Measurements from ENCODE around the gene MTMR12. TPM values are rescaled to one million over a fixed set of nuclear protein-coding genes. Genes with fewer than 3 reads are reported as not detected.

MTMR12 gene
- total and polyA plus RNA-seq, 8 donors: 9.7 to 32.3 (median 20.8) TPM

- peak overlapping the region in 1 of 4 donors; percentile 30 for H3K27ac ChIP-seq
Observed at GRCh38 chr5:32272746-32273145, 40.0 kb downstream of the MTMR12 start.

GRCh38 chr5:32270946-32271345 lies 41.8 kb downstream of the MTMR12 start:
- Histone ChIP-seq H3K9me3 (no peaks in the 10 kb centered on the region), H3K27me3 (no peaks in the 10 kb centered on the region), H3K36me3 (peaks cover 13 to 90% (median 16%) of the 10 kb centered on the region in 3 donors), H3K4me1 (peaks cover 6 to 12% (median 6%) of the 10 kb centered on the region in 3 donors), H3K27ac (peak overlapping the region in 1 of 4 donors; percentile 28), H3K4me3 (no peak overlapping the region)
- WGBS, 2 donors: 94% methylated on average over 1 of the region's 1 CpG
- ATAC-seq (no peak), DNase-seq (no peak), FAIRE-seq (no peak)
- intact Hi-C loops (cut with DNase I): no loop called here
- TF ChIP-seq CTCF (IDR thresholded peaks at IDR 0.05): no peak

More at GRCh38 chr5:32272746-32273145, 40.0 kb downstream of the MTMR12 start:
- Histone ChIP-seq H3K27me3 (no peaks in the 10 kb centered on the region), H3K9me3 (no peaks in the 10 kb centered on the region), H3K36me3 (peaks cover 13 to 72% (median 16%) of the 10 kb centered on the region in 3 donors), H3K4me3 (no peak overlapping the region), H3K4me1 (peaks cover 13 to 30% (median 22%) of the 10 kb centered on the region in 3 donors)
- intact Hi-C loops (cut with DNase I): no loop called here
- no peak for TF ChIP-seq CTCF (IDR thresholded peaks at IDR 0.05)
- DNase-seq (no peak), ATAC-seq (no peak), FAIRE-seq (no peak)
- WGBS, 2 donors: 99 to 100% methylated on average over 2 of the region's 2 CpGs

GRCh38 chr5:32270178-32270577 lies 42.6 kb downstream of the MTMR12 start:
- FAIRE-seq (no peak), ATAC-seq (peak in 1 of 4 donors; percentile 53), DNase-seq (no peak)
- no peaks in the 10 kb centered on the region for H3K9me3 ChIP-seq
- no peaks in the 10 kb centered on the region for H3K27me3 ChIP-seq
- peak overlapping the region in 1 of 4 donors; percentile 28 for H3K27ac ChIP-seq
- peaks cover 0 to 8% (median 8%) of the 10 kb centered on the region in 3 donors for H3K4me1 ChIP-seq
- WGBS, 2 donors: 82 to 85% methylated on average over 4 of the region's 4 CpGs
- H3K36me3 ChIP-seq: peaks cover 13 to 92% (median 16%) of the 10 kb centered on the region in 3 donors
- intact Hi-C loops (cut with DNase I): no loop called here
- TF ChIP-seq CTCF (IDR thresholded peaks at IDR 0.05): no peak
- H3K4me3 ChIP-seq: no peak overlapping the region

- H3K36me3 ChIP-seq: peaks cover 3 to 72% (median 12%) of the 10 kb centered on the region in 3 donors
- WGBS, 2 donors: 90 to 95% methylated on average over 6 of the region's 6 CpGs
- no peak overlapping the region for H3K4me3 ChIP-seq
- no peak overlapping the region for H3K27ac ChIP-seq
- DNase-seq (no peak), ATAC-seq (no peak), FAIRE-seq (no peak)
- peaks cover 0 to 11% (median 5%) of the 10 kb centered on the region in 3 donors for H3K4me1 ChIP-seq
- H3K9me3 ChIP-seq: no peaks in the 10 kb centered on the region
- no peak for TF ChIP-seq CTCF (IDR thresholded peaks at IDR 0.05)
- intact Hi-C loops (cut with DNase I): no loop called here
- no peaks in the 10 kb centered on the region for H3K27me3 ChIP-seq
Observed at GRCh38 chr5:32265902-32266301, 46.8 kb downstream of the MTMR12 start.

GRCh38 chr5:32264957-32265572 lies 47.7 kb downstream of the MTMR12 start:
- TF ChIP-seq CTCF (IDR thresholded peaks at IDR 0.05): no peak
- 47 to 50% methylated on average over 4 of the region's 4 CpGs for WGBS, 2 donors

More at GRCh38 chr5:32264957-32265572, 47.7 kb downstream of the MTMR12 start:
- Histone ChIP-seq H3K4me3 (no peak overlapping the region), H3K4me1 (peaks cover 0 to 11% (median 5%) of the 10 kb centered on the region in 3 donors), H3K36me3 (peaks cover 0 to 72% (median 12%) of the 10 kb centered on the region in 3 donors), H3K27ac (no peak overlapping the region), H3K27me3 (no peaks in the 10 kb centered on the region), H3K9me3 (no peaks in the 10 kb centered on the region)
- ATAC-seq (peak in 3 of 4 donors; percentile 71 to 81 (median 74)), DNase-seq (no peak), FAIRE-seq (no peak)
- intact Hi-C loops (cut with DNase I): no loop called here
